HTR-8/SVneo (cell line): Measurements from ENCODE around the gene PHETA2.
"Not testable (repeated sequence)": the region's sequence is repeated elsewhere in the genome, so short reads cannot be mapped to it uniquely, and the experiment has no call there.

Source experiments
- DNase-seq: peaks from one replicate; pipeline ENCODE4 v3.0.0; 2011; ENCODE audit warnings: low spot score, mixed read lengths; ENCODE audit not compliant: insufficient read length
- FAIRE-seq: peaks from 2 replicates; lab custom pipeline; 2011; peaks lifted over from hg19 to GRCh38; lab: Jason Lieb, UNC

PHETA2 gene

DNA sequence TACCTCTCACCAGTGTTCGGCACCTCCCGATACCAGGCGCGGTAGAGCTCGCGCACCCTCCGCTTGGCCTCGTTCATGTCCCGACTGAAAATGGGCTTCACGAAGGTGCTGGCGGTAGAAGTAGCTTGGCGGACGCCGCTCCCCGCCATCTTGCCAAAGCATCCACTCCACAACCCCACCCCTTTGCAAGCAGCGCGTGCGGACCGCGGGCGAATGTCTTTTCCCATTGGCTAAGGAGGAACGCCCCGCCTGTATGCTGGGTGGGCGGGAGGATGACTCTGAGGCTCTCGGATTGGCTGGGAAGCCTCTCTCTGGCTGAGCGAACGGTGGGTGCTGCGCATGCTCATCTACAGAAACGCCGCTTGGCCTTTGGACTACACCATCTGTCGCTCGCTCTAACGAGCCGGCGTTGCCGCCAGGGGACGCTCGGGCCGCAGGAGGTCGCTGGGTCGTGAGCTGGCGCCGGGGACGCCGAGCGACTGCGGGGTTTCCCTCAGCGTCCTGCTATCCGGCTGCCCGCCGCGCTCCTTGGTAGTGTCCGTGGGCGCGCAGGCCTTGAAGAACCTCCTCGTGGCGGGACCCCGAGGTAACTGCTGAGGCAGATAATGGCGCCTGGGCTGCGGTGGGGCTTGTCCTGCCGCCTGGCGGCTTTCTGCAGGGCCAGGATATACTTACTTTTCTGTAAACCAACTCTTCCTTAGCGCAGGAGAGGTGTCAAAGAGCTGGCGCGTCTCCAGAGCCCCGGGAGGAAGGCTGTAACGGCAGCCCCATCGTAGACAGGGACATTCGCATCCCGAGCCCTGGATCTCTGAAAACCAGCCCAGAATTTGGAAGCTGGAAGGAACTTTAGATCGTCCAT lies 16.8 kb downstream of the PHETA2 start, which contains the start of gene NDUFA6:
Gene NDUFA6 (minus strand): TSS at position 177 of the 859 bp plus-strand sequence. CDS start 28 bp downstream, at position 149.
- DNase-seq (peak; percentile 97), FAIRE-seq (peak; percentile 89)

DNA sequence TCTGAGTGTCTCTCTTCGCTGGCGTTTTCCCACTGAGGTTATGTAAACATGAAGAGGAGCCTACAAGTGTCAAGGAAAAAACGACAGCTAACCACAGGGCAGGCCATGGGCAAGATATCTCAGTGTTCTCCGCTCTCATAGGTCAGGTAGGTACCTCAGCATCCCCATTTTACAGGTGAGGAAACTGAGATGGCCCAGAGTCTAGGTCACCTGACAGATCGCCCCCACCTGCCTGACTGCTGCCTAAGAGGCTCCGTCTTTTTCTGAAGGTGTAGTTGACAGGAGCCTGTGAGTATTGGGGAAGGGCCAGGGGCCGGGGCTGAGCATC lies 17.4 kb downstream of the PHETA2 start:
- FAIRE-seq = no peak
- DNase-seq = no peak

DNA sequence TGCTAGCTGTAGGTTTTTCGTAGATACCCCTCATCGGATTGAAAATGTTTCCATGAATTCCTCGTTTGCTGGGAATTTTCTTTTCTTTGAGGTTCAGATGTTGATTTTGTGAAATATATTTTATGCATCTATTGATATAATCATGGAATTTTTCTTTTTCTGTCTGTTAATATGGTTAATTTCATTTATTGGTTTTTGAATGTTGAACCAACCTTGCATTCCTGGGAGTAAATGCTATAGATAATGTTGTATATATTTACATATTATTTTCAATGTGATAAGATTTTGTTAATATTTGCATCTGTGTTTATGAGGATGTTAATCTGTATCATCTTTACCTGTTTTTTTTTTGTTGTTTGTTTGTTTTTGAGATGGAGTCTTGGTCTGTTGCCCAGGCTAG lies 27.2 kb downstream of the PHETA2 start:
- no peak for FAIRE-seq
- DNase-seq = no peak

DNA sequence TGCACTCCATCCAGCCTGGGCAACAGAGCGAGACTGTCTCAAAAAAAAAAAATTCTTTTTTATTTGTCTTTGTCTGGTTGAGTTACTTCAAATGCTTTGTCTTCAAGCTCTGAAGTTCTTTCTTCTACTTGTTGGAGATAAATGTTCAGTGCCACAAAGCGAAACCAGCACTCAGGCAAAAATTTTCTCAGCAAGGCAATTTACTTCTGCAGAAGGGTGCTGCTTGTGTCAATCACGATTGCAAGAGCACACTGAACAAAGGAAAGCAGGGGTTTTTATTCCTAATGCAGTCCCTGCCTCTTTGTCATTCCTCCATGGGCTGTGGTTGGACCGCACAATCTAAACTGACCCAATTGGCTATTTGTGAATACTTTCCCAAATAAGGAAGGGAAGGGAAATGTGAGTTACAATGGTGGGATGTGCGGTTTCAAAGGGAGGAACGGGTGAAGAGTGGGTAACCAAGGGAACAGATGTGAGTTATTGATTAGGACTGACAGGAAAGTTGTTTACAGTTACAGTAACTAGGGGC lies 30.3 kb downstream of the PHETA2 start:
- not testable (repeated sequence) for FAIRE-seq, DNase-seq

DNA sequence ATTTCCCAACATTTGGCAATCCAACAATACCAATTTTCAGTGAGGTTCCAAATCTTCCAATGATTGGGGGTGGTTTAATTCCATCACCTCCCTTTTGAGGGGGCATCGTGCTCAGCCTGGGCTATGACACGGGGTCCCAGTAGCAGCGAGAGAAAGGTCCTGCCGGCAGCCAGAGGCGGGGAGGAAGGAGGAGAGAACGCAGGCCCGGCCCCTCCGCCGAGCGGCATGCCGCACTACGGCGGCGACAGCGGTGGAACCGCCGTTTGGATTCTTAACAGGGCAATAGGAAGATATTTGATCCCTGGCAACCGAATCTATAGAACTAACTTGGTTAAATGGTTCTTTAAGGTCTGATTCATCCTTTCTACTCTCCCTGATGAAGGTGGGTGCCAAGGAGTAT lies 34.8 kb downstream of the PHETA2 start:
- DNase-seq (no peak), FAIRE-seq (no peak)

DNA sequence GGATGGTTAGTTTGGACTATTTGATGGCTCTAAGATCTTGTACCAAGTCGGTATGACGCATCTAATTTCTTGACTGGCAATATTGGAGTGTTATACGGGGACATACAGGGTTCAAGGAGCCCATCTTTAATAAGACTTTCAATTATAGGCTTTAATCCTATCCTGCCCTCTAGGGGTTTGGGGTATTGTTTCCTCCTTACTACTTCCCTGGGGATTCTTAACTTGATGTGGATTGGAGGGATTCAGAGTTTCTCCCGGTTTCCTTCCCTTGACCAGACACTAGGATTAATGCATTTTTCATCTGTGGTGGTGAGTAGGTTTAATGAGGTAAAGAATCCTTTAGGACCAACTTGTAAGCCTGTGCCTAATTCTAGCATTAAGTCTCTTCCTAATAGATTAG lies 37.8 kb downstream of the PHETA2 start:
- no peak for DNase-seq

DNA sequence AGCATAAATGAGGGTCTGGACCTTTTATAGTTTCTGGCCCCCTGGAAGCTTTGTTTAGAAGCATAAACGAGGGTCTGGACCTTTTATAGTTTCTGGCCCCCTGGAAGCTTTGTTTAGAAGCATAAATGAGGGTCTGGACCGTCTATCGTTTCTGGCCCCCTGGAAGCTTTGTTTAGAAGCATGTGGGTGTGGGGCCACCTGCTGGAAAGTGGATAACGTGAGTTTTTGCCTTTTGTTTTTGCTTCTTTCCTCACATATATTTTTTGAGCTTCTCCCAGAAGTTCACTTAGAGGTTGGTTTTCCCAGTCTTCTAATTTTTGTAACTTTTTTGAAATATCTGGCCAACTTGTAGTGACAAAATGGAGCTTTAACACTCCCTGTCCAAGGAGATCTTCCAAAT lies 38.7 kb downstream of the PHETA2 start:
- FAIRE-seq = not testable (repeated sequence)

More for the DNA sequence above, 37.8 kb downstream of the PHETA2 start:
- FAIRE-seq = no peak

DNA sequence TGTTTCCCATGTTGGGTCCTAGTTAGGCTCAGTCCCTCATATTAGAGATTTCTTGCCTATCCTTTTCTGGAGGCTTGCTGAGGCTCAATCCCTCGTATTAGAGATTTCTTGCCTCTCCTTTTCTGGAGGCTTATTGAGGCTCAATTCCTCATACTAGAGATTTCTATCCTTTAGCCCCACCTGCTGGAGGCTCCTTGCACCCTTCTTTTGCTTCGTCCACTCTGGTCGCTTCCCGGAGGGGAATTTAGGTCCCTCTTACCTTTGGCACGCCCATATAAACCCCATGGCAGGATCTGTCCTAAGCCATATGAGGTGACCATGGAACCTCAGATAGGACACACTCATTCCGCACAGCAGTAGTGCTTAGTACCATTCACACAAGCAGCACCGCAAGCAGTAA lies 40.7 kb downstream of the PHETA2 start:
- no peak for FAIRE-seq
- DNase-seq = no peak

More for the DNA sequence above, 38.7 kb downstream of the PHETA2 start:
- DNase-seq = not testable (repeated sequence)

DNA sequence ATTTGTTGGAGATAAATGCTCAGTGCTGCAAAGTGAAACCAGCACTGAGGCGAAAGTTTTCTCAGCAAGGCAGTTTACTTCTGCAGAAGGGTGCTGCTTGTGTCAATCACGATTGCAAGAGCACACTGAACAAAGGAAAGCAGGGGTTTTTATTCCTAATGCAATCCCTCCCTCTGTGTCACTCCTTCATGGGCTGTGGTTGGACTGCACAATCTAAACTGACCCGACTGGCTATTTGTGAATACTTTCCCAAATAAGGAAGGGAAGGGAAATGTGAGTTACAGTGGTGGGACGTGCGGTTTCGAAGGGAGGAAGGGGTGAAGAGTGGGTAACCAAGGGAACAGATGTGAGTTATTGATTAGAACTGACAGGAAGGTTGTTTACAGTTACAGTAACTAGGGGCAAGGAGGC lies 41.4 kb downstream of the PHETA2 start:
- not testable (repeated sequence) for FAIRE-seq, DNase-seq

DNA sequence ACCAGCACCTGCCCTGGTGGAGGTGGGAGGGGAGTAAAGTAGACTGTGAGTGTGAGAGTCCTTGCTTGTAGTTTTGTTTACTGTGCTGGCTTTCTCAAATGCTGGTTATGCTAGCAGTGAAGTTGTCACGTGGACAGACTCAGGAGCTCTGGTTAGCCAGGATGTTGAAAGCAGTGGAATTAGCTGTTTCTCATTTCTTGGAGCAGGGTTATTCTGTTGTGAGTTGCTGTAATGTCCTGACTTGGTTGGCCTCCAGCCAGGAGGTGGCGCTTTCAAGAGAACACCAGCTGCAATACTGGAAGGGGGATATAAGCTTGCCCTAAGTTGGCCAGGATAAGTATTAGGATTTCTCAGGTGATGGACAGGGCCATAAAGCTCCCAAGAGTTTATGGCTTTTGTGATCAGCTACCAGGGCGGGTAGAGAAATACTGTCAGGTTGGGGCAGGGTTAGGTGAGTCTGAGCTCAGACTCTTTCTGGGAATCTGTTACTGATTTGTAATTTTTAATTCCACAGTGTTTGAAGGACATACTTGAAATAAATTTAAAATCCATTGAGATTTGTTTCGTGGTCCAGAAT lies 42.9 kb downstream of the PHETA2 start:
- DNase-seq (no peak), FAIRE-seq (no peak)

DNA sequence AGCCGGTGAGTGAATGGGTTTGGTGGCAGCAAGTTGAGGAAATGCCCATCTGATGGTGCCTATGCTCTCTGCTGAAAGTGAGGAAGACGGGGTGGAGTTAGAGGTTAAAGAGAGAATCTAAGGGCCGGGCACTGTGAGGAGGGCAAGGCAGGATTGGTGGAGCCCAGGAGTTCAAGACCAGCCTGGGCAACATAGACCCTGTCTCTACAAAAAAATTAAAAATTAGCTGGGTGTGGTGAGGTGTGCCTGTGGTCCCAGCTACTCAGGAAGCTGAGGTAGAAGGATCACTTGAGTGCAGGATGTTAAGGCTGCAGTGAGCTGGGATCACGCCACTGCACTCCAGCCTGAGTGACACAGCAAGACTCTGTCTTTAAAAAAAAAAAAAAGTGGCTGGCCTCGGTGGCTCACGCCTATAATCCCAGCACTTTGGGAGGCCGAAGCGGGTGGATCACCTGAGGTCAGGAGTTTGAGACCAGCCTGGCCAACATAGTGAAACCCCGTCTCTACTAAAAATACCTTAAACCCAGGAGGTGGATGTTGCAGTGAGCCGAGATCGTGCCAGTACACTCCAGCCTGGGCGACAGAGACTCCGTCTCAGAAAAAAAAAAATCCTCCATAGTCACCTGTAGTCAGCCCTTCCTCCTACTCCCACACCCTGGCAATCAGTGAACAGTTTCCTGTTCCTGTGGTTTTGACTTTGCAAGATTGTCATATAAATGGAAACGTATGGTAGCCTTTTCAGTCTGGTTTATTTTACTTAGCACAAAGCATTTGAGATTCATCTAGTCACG lies 46.4 kb downstream of the PHETA2 start:
- FAIRE-seq, DNase-seq: not testable (repeated sequence)

DNA sequence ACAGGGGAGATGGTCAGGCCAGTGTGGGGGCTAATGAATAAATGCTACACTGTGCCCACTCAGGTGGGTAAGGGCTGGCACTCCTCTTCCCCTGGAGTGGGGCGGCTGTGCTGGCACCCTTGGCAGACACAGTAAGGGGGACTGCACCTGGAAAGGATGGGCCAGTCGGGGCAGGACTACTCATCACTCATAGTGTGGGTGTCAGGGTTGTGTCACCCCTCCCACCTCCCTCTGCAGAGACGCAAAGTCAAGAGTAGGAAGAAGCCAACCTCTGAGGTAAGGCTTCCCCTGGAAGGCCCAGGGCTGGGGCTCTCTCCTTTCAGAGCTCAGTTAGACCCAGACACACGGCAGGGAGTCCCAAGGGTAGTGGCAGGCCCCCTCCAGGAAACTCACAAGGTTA lies 49.5 kb downstream of the PHETA2 start:
- DNase-seq = not testable (repeated sequence)
- FAIRE-seq = peak; percentile 88

DNA sequence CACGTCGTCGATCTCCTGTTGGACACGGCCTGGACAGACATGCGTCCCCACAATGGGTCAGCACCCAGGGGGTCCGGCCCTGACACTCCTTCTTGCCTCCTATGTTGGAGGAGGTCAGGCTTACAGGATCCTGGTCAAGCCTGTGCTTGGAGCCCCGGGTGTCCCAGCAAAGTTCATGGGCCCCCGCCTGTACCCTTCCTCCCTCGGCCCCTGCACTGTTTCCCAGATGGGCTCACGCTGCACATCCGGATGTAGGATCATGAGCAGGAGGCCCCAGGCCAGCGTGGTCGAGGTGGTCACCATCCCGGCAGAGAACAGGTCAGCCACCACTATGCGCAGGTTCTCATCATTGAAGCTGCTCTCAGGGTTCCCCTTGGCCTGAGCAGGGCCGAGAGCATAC lies 53.6 kb downstream of the PHETA2 start:
- DNase-seq (no peak), FAIRE-seq (no peak)

DNA sequence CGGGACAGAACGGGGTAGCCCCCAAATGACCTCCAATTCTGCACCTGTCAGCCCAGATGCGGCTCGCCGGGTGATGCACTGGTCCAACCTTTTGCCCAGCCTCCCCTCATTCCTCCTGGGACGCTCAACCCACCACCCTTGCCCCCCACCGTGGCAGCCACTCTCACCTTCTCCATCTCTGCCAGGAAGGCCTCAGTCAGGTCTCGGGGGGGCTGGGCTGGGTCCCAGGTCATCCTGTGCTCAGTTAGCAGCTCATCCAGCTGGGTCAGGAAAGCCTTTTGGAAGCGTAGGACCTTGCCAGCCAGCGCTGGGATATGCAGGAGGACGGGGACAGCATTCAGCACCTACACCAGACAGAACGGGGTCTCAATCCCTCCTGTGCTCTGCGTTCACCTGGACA lies 54.0 kb downstream of the PHETA2 start:
- FAIRE-seq = peak; percentile 26
- DNase-seq = not testable (repeated sequence)
